ENCODE results near the gene MCL1.

The MCL1 gene

DNA sequence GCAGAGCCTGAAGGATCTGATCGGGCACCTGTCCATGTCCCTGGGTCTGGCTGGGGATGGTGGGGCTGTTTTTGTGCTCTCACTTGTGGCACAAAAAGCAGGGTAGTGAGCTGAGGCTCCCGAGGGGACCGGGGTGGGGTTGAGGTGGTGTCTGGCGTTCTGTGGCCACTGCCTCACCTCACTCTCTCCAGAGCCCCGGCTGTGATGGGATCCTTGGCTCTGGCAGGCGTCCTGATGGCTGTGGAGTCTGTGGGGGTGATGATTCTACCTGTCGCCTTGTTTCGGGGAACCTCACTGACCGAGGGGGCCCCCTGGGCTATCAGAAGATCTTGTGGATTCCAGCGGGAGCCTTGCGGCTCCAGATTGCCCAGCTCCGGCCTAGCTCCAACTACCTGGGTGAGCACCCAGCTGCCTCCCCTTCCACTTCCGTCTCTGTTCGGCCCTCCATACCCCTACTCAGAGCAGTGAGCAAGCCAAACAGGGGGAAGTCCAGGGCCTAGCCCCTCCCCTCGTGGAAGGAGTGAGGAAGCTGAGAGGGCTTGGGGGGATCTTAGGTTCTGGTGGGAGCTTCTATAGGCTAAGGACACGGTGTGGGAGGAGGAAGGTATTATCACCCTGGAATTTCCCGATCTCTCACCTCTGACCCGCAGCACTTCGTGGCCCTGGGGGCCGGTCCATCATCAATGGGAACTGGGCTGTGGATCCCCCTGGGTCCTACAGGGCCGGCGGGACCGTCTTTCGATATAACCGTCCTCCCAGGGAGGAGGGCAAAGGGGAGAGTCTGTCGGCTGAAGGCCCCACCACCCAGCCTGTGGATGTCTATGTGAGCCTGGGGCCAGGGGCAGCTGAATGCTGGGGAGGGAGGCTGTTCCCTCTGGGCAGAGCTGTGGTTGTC, 23.2 kb downstream of the MCL1 start:
- DNase-seq = no peak

GRCh38 chr1:150555198-150555970, 24.0 kb downstream of the MCL1 start:
- DNase-seq = no peak

GRCh38 chr1:150554086-150554452, 25.3 kb downstream of the MCL1 start:
- no peak for DNase-seq

GRCh38 chr1:150553392-150554085, 25.9 kb downstream of the MCL1 start:
- DNase-seq = no peak

DNA sequence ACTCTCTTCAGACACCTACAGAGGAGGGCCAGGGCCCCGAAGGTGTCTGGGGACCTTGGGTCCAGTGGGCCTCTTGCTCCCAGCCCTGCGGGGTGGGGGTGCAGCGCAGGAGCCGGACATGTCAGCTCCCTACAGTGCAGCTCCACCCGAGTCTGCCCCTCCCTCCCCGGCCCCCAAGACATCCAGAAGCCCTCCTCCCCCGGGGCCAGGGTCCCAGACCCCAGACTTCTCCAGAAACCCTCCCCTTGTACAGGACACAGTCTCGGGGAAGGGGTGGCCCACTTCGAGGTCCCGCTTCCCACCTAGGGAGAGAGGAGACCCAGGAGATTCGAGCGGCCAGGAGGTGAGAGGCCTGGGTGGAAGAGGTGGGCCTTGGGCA, 26.5 kb downstream of the MCL1 start:
- peak; percentile 50 for DNase-seq

DNA sequence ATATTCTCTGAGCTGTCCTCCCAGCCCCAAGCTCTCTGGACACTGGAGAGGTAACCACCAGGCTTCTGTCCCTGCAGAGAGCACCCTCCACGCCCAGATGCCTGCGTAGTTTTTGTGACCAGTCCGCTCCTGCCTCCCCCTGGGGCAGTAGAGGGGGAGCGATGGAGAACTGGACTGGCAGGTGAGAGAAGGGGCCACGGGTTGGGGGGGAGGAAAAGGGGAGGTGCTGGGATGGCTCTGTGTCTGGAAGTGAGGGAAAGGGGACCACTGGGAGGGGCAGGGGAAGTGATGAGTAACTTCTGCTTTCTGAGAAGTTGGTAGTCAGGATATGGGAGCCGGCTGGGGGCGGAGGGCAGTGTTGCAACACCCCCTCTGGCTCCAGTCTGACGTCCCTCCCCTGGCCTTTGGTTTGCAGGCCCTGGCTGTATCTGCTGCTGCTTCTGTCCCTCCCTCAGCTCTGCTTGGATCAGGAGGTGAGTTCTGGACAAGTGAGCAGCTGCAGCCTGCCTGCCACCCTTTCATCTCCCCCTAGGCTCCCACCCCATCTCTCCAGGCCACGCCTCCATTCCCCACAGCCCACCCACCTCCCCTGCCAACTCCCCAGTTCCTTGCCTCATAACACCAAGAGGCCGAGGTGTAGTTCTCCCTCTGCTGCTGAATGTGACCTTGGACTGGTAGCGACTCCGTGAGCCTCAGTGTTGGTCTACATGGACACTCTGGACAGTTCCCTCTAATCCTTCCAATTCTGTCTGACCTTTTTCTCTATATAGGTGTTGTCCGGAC, 27.1 kb downstream of the MCL1 start:
- DNase-seq = peak; percentile 60

- DNase-seq = no peak
These were observed 27.7 kb downstream of the MCL1 start for GRCh38 chr1:150551784-150552127.

DNA sequence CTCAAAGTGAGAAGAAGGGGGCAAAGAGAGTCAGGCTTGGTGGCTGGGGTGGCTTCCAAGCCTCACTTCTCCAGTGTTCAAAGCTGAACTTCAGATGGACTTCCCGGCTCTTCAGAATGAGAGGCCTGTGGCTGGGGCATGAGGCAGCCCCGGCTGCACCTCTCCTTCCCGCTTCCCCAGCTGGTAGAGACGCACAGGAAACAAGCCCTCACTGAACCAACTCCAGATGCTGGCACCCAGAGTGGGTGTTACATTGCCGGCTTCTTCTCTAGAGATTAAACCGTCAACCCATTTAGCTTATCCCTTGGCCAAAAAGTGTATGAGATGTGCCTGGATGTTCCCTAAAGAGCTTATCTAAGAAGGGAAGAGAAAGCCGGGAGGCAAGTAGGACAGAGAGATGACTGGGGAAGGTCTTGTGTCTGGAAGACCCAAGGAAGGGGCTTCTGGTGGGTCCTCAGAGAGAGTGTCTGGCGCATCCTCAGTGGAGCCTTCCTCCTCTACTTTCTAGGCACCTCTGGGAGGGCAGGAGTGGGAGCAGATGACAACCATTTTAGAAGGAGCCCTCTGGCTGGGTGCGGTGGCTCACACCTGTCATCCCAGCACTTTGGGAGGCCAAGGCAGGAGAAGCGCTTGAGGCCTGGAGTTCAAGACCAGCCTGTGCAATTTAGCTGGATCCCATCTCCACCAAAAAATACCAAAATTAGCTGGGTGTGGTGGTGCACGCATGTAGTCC, 28.2 kb downstream of the MCL1 start:
- no peak for DNase-seq

GRCh38 chr1:150550222-150551050, 29.0 kb downstream of the MCL1 start:
- no peak for DNase-seq

DNA sequence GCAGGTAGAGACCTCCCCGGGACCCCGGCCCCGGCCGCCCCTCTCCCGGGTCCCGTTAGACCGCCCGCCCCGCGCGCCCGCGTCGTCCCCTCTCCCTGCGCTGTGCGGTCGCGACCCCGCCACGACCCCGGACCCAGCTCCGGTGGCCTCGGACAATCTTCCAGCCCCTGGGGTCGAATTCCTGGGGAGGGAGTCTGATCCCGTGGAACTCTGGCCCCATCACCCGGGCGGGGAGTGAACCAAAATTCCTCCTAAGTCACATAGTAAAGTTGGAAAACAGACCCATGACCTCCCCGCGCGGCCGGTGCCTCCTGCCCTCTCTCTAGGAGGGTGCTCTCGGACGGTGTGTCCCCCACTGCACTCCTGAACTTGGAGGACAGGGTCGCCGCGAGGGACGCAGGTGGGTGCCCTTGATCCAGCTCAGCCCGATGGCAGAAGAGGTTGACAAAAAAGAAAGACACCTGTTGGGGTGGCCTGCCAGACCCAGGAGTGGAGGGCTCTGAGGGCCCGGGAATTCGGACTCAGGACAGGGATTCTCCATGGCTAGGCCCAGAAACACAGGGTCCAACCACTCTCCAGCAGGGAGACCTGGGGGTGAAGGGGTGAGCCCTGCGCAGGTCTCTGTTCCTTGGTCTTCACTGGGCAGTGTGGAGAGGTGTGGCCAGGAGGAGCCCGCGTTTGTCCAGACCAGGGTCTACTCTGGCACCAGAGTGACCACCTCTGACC, 29.8 kb downstream of the MCL1 start:
- DNase-seq = no peak

DNA sequence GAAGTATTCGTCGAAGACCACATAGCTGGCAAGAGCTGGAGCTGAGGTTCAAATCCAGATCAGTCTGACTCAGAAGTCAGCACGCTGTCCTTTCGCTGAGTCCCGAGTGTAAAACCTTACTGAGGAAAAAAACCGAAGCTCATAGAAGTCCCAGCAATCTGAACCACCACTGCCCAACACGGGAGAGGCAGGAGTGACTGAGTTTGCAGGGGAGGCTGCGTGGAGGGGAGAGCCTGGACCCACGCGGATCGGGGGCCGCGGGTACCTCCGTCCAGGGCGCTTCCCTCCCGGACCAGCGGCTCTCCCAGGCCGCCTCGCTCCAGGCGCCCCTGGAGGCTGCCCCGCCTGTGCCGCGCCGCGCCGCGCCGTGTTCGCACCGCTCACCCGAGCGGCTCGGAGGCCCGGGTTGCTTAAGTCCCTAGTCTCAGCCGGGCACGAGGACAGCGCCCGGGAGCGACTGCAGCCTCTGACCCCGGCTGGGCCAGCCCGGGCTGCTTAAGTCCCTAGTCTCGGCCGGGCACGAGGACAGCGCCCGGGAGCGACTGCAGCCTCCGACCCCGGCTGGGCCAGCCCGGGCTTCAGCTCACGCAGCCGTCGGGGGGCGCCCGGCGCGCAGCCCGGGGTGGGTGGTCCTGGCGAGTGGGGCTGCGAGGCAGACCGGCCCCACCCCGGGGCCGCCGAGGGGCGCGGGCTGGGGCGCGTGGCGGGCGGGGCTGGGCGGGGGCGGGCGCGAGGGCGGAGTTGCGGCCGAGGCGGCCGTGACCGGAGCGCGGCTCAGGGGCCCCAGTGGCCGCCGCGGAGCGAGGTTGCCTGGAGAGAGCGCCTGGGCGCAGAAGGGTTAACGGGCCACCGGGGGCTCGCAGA, 30.5 kb downstream of the MCL1 start, which contains the start of gene ADAMTSL4:
Gene ADAMTSL4 (plus strand): TSS at position 777 of the 864 bp plus-strand sequence. CDS start 2,881 bp downstream, outside the sequence.
- DNase-seq = peak; percentile 83

DNA sequence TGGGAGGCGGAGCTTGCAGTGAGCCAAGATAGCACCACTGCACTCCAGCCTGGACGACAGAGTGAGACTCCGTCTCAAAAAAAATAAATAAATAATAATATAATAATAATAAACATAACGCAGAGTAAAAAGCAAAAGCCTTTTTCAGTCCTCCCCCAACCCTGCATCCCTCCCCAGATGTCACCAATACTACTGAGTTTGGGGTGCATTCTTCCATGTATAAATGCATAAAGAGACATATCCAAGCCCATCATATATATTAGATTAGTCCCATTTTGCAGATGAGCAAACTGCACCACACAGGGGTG, 31.1 kb downstream of the MCL1 start:
- no peak for DNase-seq

DNA sequence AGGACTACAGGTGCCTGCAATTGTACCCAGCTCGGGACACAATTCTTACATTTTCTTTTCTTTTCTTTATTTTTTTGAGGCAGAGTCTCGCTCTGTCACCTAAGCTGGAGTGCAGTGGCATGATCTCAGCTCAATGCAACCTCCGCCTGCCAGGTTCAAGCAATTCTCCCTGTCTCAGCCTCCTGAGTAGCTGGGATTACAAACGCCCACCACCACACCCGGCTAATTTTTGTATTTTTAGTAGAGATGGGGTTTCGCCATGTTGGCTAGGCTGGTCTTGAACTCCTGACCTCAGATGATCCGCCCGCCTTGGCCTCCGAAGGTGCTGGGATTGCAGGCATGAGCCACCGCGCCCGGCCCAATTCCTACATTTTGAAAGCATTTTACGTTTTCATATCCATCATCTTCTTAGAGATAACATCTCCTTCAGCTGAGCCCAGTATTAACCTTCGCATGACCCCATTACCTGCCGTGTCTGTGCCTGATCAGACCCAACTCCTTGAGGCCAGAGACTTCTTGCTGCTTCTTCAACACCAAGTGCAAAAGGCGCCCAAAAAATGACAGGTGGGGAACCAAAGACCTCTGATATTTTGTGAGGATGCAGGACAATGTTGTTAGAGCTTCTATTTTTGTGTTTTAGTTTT, 33.0 kb downstream of the MCL1 start:
- no peak for DNase-seq

DNA sequence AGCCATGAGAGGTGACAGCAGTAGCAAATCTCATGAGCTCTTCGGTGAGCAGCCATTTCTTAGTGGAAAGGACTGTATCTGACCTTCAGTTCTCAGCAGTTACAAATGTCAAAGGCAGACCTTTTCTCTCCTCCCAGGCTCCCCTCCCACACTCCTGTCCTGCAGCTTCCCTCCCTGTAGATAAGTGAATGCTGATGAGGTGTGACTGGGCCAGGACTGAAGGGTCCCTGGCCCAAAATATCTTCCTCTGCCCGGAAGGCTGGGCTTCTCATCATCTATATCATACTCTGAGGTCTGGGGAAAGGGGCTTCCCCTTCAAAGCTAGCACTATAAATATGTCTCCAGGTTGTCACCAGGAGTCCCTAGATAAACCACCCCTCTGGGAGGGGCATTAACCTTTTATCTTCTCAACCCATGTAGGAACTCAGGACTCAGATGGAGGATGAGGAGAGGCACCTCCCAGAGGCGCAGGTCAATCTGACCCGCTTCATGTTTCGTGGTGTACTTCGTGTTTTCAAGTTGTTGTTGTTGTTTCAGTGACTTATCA, 33.9 kb downstream of the MCL1 start:
- DNase-seq = no peak

- no peak for DNase-seq
These were observed 35.2 kb downstream of the MCL1 start for GRCh38 chr1:150544204-150544603.

GRCh38 chr1:150543500-150544143, 35.8 kb downstream of the MCL1 start:
- no peak for DNase-seq

GRCh38 chr1:150537732-150538684, 41.4 kb downstream of the MCL1 start:
- no peak for DNase-seq

Measured in activated CD8-positive, alpha-beta memory T cell treated with anti-CD3 and anti-CD28 coated beads, Interleukin-2, amount 50 U/mL, for 48 hours (primary cell).